CD14-positive monocyte (primary cell): Measurements from ENCODE around the gene CNOT6. TPM values are rescaled to one million over a fixed set of nuclear protein-coding genes. Genes with fewer than 3 reads are reported as not detected.

Experiments used
- DNase-seq, 3 donors: peaks; one replicate each; pipeline ENCODE4 v3.0.0-alpha.2; 2011 to 2022
- H2AFZ ChIP-seq: 2 replicates; pipeline ENCODE4 v1.6.0; 2012; ENCODE audit warnings: mild to moderate bottlenecking, low read depth, low read length, inconsistent platforms; ENCODE audit not compliant: insufficient read depth, poor library complexity, severe bottlenecking
- H3K27ac ChIP-seq, 2 donors: 1 replicate in 1 of 2; 2 replicates in 1 of 2; pipeline ENCODE4 v1.5.1; 2012 to 2013; ENCODE audit warnings: low read length in 2 of 2, control low read depth in 1 of 2, inconsistent platforms in 1 of 2, low read depth in 1 of 2, mild to moderate bottlenecking in 1 of 2
- H3K27me3 ChIP-seq, 2 donors: one replicate each; pipeline versions ENCODE4 v1.6.0 to v1.6.1; 2011 to 2013; ENCODE audit warnings: low read length in 2 of 2; ENCODE audit not compliant: control insufficient read depth in 2 of 2, insufficient read depth in 2 of 2
- H3K36me3 ChIP-seq, 2 donors: replicated peaks in 1 of 2; 1 replicate in 1 of 2; 2 replicates in 1 of 2; pipeline versions ENCODE4 v1.5.1 to v1.6.1; 2012 to 2013; ENCODE audit warnings: low read length in 2 of 2, control low read depth in 1 of 2, inconsistent platforms in 1 of 2, mild to moderate bottlenecking in 1 of 2; ENCODE audit not compliant: insufficient read depth in 2 of 2, control insufficient read depth in 1 of 2
- H3K4me1 ChIP-seq, 2 donors: 1 replicate in 1 of 2; 2 replicates in 1 of 2; pipeline versions ENCODE4 v1.5.1 to v1.6.1; 2012 to 2013; ENCODE audit warnings: low read length in 2 of 2, control low read depth in 1 of 2, inconsistent platforms in 1 of 2, mild to moderate bottlenecking in 1 of 2, moderate library complexity in 1 of 2; ENCODE audit not compliant: insufficient read depth in 2 of 2, control insufficient read depth in 1 of 2
- H3K4me2 ChIP-seq: replicated peaks from 2 replicates; pipeline ENCODE3; 2012; ENCODE audit warnings: low read length, moderate library complexity, mild to moderate bottlenecking; ENCODE audit not compliant: poor library complexity, severe bottlenecking; ENCODE audit errors: extremely low read depth
- H3K4me3 ChIP-seq, 3 experiments: fragments of 200-600 bp in 1 of 3; sonication (generic) in 1 of 3; replicated peaks in 1 of 3; 1 replicate in 2 of 3; 2 replicates in 1 of 3; pipeline ENCODE4 v1.5.1; 2011 to 2013; ENCODE audit warnings: low read length in 3 of 3, mild to moderate bottlenecking in 3 of 3, control low read depth in 2 of 3, low read depth in 2 of 3, inconsistent platforms in 1 of 3, moderate library complexity in 1 of 3
- H3K79me2 ChIP-seq: 2 replicates; pipeline ENCODE4 v1.6.0; 2012; ENCODE audit warnings: mild to moderate bottlenecking, control low read depth, inconsistent platforms, low read length, moderate library complexity; ENCODE audit not compliant: insufficient read depth
- H3K9ac ChIP-seq: 2 replicates; pipeline ENCODE4 v1.6.0; 2017; ENCODE audit warnings: low read length, mild to moderate bottlenecking; ENCODE audit not compliant: insufficient read depth, poor library complexity, severe bottlenecking
- H3K9me3 ChIP-seq, 2 donors: replicated peaks in 1 of 2; 1 replicate in 1 of 2; 2 replicates in 1 of 2; pipeline versions ENCODE4 v1.5.1 to v1.6.1; 2012 to 2013; ENCODE audit warnings: low read length in 2 of 2, control low read depth in 1 of 2; ENCODE audit not compliant: control insufficient read depth in 1 of 2, insufficient read depth in 1 of 2
- H4K20me1 ChIP-seq: 2 replicates; pipeline ENCODE4 v1.6.0; 2012; ENCODE audit warnings: mild to moderate bottlenecking, low read length, control low read depth, moderate library complexity; ENCODE audit not compliant: insufficient read depth
- H3K27ac Mint-ChIP-seq, 7 donors: one replicate each; pipeline ENCODE4 v1.8.0; 2020; ENCODE audit warnings: mild to moderate bottlenecking in 7 of 7, mixed read lengths in 7 of 7, moderate library complexity in 6 of 7, inconsistent platforms in 2 of 7
- H3K27me3 Mint-ChIP-seq, 3 donors: one replicate each; pipeline ENCODE4 v1.8.0; 2021 to 2022; ENCODE audit warnings: low read depth in 3 of 3, mild to moderate bottlenecking in 3 of 3, mixed read lengths in 3 of 3, moderate library complexity in 3 of 3, inconsistent platforms in 1 of 3
- H3K36me3 Mint-ChIP-seq, 2 donors: one replicate each; pipeline ENCODE4 v1.8.0; 2020; ENCODE audit warnings: mixed read lengths in 2 of 2, inconsistent platforms in 1 of 2, mild to moderate bottlenecking in 1 of 2
- H3K4me1 Mint-ChIP-seq: one replicate; pipeline ENCODE4 v1.8.0; 2020; ENCODE audit warnings: mild to moderate bottlenecking, mixed read lengths
- H3K4me3 Mint-ChIP-seq, 2 donors: one replicate each; pipeline ENCODE4 v1.8.0; 2020; ENCODE audit warnings: mild to moderate bottlenecking in 2 of 2, mixed read lengths in 2 of 2, moderate library complexity in 1 of 2
- H3K9me3 Mint-ChIP-seq, 7 donors: one replicate each; pipeline ENCODE4 v1.8.0; 2020 to 2022; ENCODE audit warnings: mixed read lengths in 7 of 7, mild to moderate bottlenecking in 6 of 7, moderate library complexity in 6 of 7, inconsistent platforms in 2 of 7
- WGBS: methylation state at CpG from one replicate; pipeline ENCODE4 v1.1.5; 2013; ENCODE audit warnings: missing lambda C conversion rate; ENCODE audit not compliant: insufficient coverage; 5-methylcytosine and 5-hydroxymethylcytosine counted together
- intact Hi-C, 2 donors: fragments of 100-400 bp; cut with micrococcal nuclease; formaldehyde crosslinking; loops; one replicate each; pipeline versions ENCODE4 v1.15.0 to v1.15.1; 2023
- polyA plus RNA-seq, 3 donors: library from polyadenylated mRNA; depleted of rRNA in 1 of 3; unstranded in 2 of 3; stranded (reverse) in 1 of 3; fragments of 300-500 nt in 2 of 3; fragments of >200 nt in 1 of 3; fragmentation: Illumina TruSeq in 2 of 3; gene quantifications; 1 replicate in 2 of 3; 2 replicates in 1 of 3; pipeline ENCODE4 v1.2.3, GENCODE V29; 2012 to 2021
- TF ChIP-seq, protein P1 (sequence below): fragments of 200-600 bp; IDR thresholded peaks from one replicate; pipeline ENCODE4 v1.8.0; 2022; ENCODE audit warnings: antibody characterized with exemption, mild to moderate bottlenecking

The CNOT6 gene
- polyA plus RNA-seq, 3 donors, result 4.8 to 9.5 (median 7.7) TPM

- TF ChIP-seq, protein P1, sequence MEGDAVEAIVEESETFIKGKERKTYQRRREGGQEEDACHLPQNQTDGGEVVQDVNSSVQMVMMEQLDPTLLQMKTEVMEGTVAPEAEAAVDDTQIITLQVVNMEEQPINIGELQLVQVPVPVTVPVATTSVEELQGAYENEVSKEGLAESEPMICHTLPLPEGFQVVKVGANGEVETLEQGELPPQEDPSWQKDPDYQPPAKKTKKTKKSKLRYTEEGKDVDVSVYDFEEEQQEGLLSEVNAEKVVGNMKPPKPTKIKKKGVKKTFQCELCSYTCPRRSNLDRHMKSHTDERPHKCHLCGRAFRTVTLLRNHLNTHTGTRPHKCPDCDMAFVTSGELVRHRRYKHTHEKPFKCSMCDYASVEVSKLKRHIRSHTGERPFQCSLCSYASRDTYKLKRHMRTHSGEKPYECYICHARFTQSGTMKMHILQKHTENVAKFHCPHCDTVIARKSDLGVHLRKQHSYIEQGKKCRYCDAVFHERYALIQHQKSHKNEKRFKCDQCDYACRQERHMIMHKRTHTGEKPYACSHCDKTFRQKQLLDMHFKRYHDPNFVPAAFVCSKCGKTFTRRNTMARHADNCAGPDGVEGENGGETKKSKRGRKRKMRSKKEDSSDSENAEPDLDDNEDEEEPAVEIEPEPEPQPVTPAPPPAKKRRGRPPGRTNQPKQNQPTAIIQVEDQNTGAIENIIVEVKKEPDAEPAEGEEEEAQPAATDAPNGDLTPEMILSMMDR, result no peak
- 87% methylated on average over 12 of the region's 15 CpGs for WGBS
- Histone ChIP-seq H3K9me3 (no peaks in the 10 kb centered on the region), H3K4me1 (no peaks in the 10 kb centered on the region), H3K79me2 (no peaks in the 10 kb centered on the region), H3K4me3 (no peak overlapping the region), H3K27ac (no peak overlapping the region), H3K9ac (no peak overlapping the region), H2AFZ (no peak overlapping the region), H3K27me3 (no peaks in the 10 kb centered on the region), H4K20me1 (no peaks in the 10 kb centered on the region), H3K36me3 (no peaks in the 10 kb centered on the region), H3K4me2 (no peak overlapping the region)
- Mint-ChIP-seq H3K4me3 (no peak overlapping the region), H3K4me1 (no peaks in the 10 kb centered on the region), H3K27me3 (peaks cover 0 to 7% (median 4%) of the 10 kb centered on the region in 3 donors), H3K9me3 (peaks cover 0 to 1% (median 0%) of the 10 kb centered on the region in 7 donors), H3K27ac (no peak overlapping the region), H3K36me3 (no peaks in the 10 kb centered on the region)
- no peak for DNase-seq
- intact Hi-C loops, result no loop called here
Observed at GRCh38 chr5:180612683-180613082, 118.5 kb downstream of the CNOT6 start.

- H3K27ac Mint-ChIP-seq, result no peak overlapping the region
- no peak for DNase-seq
- peaks cover 2 to 5% (median 4%) of the 10 kb centered on the region in 3 donors for H3K27me3 Mint-ChIP-seq
- TF ChIP-seq, protein P1, result no peak
- Histone ChIP-seq H4K20me1 (no peaks in the 10 kb centered on the region), H3K4me2 (no peak overlapping the region), H3K79me2 (no peaks in the 10 kb centered on the region), H3K27me3 (no peaks in the 10 kb centered on the region), H3K27ac (no peak overlapping the region), H3K4me1 (no peaks in the 10 kb centered on the region), H3K4me3 (no peak overlapping the region), H3K36me3 (no peaks in the 10 kb centered on the region), H2AFZ (no peak overlapping the region), H3K9ac (no peak overlapping the region), H3K9me3 (no peaks in the 10 kb centered on the region)
- H3K4me1 Mint-ChIP-seq, result peaks cover under 1% of the 10 kb centered on the region
- no peaks in the 10 kb centered on the region for H3K36me3 Mint-ChIP-seq
- intact Hi-C loops, result no loop called here
- no peak overlapping the region for H3K4me3 Mint-ChIP-seq
- peaks cover 0 to 1% (median 0%) of the 10 kb centered on the region in 7 donors for H3K9me3 Mint-ChIP-seq
- WGBS, result 90% methylated on average over 15 of the region's 19 CpGs
Observed at GRCh38 chr5:180613188-180613813, 119.1 kb downstream of the CNOT6 start.
